Body of pancreas (tissue), 4 donors: ENCODE measurements around the gene ACSL3. TPM values are rescaled to one million over a fixed set of nuclear protein-coding genes. Genes with fewer than 3 reads are reported as not detected.
A peak's percentile ranks its signal among the peaks of the same experiment; 100 is the strongest.

Experiments
- ATAC-seq: fragments of 150-250 bp; one replicate; pipeline ENCODE4 v1.9.1; 2016
- DNase-seq, 4 donors: peaks; one replicate each; pipeline ENCODE4 v3.0.0-alpha.2; 2019
- H3K27ac ChIP-seq, 4 donors: fragments of 200-600 bp; sonication (generic); 1 replicate in 3 of 4; 2 replicates in 1 of 4; pipeline versions ENCODE4 v1.5.1 to v1.6.1; 2016 to 2019; ENCODE audit warnings: mild to moderate bottlenecking in 1 of 4, mixed read lengths in 1 of 4, moderate library complexity in 1 of 4
- H3K27me3 ChIP-seq, 2 donors: fragments of 200-600 bp; sonication (generic); one replicate each; pipeline ENCODE4 v1.6.0; 2016; ENCODE audit warnings: mild to moderate bottlenecking in 1 of 2
- H3K36me3 ChIP-seq, 2 donors: fragments of 200-600 bp; sonication (generic); replicated peaks in 1 of 2; 2 replicates each; pipeline ENCODE4 v1.5.1; 2016; ENCODE audit warnings: low read depth in 2 of 2; ENCODE audit not compliant: insufficient read depth in 1 of 2
- H3K4me1 ChIP-seq: fragments of 200-600 bp; sonication (generic); one replicate; pipeline ENCODE4 v1.6.0; 2016
- H3K4me3 ChIP-seq, 2 donors: fragments of 200-600 bp; sonication (generic); 1 replicate in 1 of 2; 2 replicates in 1 of 2; pipeline ENCODE4 v1.5.1; 2016 to 2019
- H3K9me3 ChIP-seq, 3 donors: fragments of 200-600 bp; sonication (generic); 1 replicate in 2 of 3; 2 replicates in 1 of 3; pipeline ENCODE4 v1.5.1; 2016
- CTCF ChIP-seq, 7 experiments: fragments of 450-650 bp in 4 of 7; fragments of 200-600 bp in 3 of 7; sonication (generic) in 3 of 7; IDR thresholded peaks; one replicate each; pipeline ENCODE4 v1.5.1; 2016 to 2019; ENCODE audit warnings: antibody characterized with exemption in 7 of 7
- POLR2A ChIP-seq, 3 donors: fragments of 450-650 bp; IDR thresholded peaks; one replicate each; pipeline ENCODE4 v1.6.1; 2016; ENCODE audit warnings: antibody characterized with exemption in 3 of 3, mild to moderate bottlenecking in 2 of 3
- WGBS, 2 donors: methylation state at CpG; one replicate each; pipeline ENCODE4 v1.1.5; 2017; 5-methylcytosine and 5-hydroxymethylcytosine counted together
- intact Hi-C: fragments of 100-400 bp; cut with DNase I; formaldehyde crosslinking; loops from one replicate; pipeline ENCODE4 v1.15.1; 2023
- total RNA-seq, 2 donors: library from RNA; depleted of rRNA; stranded (reverse); fragments of >200 nt; gene quantifications; one replicate each; pipeline ENCODE4 v1.1.0, GENCODE V29; 2016

ACSL3 gene
- total RNA-seq, 2 donors from 2014 or later = 24.6 to 60.0 TPM

DNA sequence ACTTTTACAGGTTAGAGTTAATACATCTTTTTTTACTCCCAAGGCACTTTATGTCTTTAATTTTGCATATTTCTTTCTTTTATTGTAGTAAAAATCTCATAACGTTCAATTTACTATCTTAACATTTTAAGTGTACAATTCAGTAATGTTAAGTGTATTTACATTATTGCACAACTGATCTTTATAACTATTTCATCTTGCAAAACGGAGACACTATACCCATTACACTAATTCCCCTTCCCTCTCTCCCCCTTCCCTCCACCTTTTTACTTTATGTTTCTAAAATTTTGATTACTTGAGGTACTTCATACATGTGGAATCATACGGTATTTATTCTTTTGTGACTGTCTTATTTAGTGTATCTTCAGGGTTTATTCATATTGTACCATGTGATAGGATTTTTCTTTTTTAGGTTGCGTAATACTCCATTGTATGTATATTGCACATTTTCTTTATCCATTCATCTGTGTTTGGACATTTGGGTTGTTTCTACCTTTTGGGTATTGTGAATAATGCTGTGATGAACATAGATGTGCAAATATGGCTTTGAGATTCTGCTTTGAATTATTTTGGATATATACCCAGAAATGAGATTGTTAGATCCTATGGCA lies 75.0 kb downstream of the ACSL3 start:
- DNase-seq (no peak), ATAC-seq (no peak)
- Histone ChIP-seq H3K4me1 (no peaks in the 10 kb centered on the region), H3K9me3 (no peaks in the 10 kb centered on the region), H3K4me3 (no peak overlapping the region), H3K27me3 (no peaks in the 10 kb centered on the region), H3K27ac (no peak overlapping the region), H3K36me3 (peaks cover 0 to 13% of the 10 kb centered on the region in 2 donors)
- TF ChIP-seq CTCF (IDR thresholded peaks at IDR 0.05) = no peak
- TF ChIP-seq POLR2A (IDR thresholded peaks at IDR 0.05) = no peak
- 85 to 89% methylated on average over 4 of the region's 4 CpGs for WGBS, 2 donors
- intact Hi-C loops = no loop called here

GRCh38 chr2:222936705-222937104 lies 75.9 kb downstream of the ACSL3 start:
- H3K27me3 ChIP-seq = no peaks in the 10 kb centered on the region
- TF ChIP-seq POLR2A (IDR thresholded peaks at IDR 0.05) (no peak), CTCF (IDR thresholded peaks at IDR 0.05) (no peak)
- ATAC-seq = no peak
- H3K4me3 ChIP-seq = no peak overlapping the region
- DNase-seq = no peak
- no peak overlapping the region for H3K27ac ChIP-seq
- H3K4me1 ChIP-seq = no peaks in the 10 kb centered on the region
- intact Hi-C loops = no loop called here
- WGBS, 2 donors = 95 to 97% methylated on average over 7 of the region's 7 CpGs
- peaks cover 0 to 8% of the 10 kb centered on the region in 2 donors for H3K36me3 ChIP-seq
- H3K9me3 ChIP-seq = no peaks in the 10 kb centered on the region

GRCh38 chr2:222938327-222938726 lies 77.5 kb downstream of the ACSL3 start:
- no peaks in the 10 kb centered on the region for H3K9me3 ChIP-seq
- ATAC-seq (no peak), DNase-seq (no peak)
- no peaks in the 10 kb centered on the region for H3K4me1 ChIP-seq
- WGBS, 2 donors = 90 to 99% methylated on average over 2 of the region's 2 CpGs
- intact Hi-C loops = no loop called here
- peaks cover 0 to 7% of the 10 kb centered on the region in 2 donors for H3K36me3 ChIP-seq
- no peak overlapping the region for H3K4me3 ChIP-seq
- TF ChIP-seq POLR2A (IDR thresholded peaks at IDR 0.05) (no peak), CTCF (IDR thresholded peaks at IDR 0.05) (no peak)
- no peaks in the 10 kb centered on the region for H3K27me3 ChIP-seq
- no peak overlapping the region for H3K27ac ChIP-seq

DNA sequence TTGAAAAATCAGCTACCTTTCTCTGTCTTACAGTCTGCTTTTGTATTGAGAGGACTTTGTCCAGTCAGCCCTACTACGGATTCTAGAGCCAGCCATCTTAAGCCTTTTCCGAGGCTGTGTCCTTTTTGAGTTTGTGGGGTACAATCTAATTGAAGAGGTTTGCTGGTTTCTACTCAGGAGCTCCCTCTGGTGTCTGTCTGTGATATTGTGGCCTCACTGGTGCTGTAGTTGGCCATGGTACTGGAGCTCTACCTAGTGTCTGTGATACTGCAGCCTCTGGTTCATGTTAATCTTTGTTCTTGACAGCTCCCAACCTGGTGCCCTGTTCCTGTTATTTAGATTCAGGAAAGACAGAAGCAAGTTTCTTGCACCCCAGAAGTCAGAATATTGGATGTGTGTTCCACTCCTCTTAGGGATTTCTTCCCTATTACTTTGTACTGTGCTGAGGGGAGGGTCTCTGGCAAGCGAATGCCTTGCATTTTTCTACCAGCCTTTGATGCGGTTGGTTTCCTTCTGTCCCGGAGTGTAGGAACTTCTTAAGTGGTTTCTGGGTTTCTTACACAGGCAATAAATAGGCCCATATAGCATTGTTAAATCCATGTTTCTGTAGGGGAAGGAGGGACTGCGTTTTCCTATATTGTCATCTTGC lies 78.5 kb downstream of the ACSL3 start:
- Histone ChIP-seq H3K9me3 (no peaks in the 10 kb centered on the region), H3K36me3 (peaks cover 0 to 3% of the 10 kb centered on the region in 2 donors), H3K27me3 (no peaks in the 10 kb centered on the region), H3K27ac (no peak overlapping the region), H3K4me3 (no peak overlapping the region), H3K4me1 (no peaks in the 10 kb centered on the region)
- 78 to 88% methylated on average over 6 of the region's 6 CpGs for WGBS, 2 donors
- ATAC-seq = peak; percentile 42
- DNase-seq = peak; percentile 39 to 62 (median 50)
- TF ChIP-seq POLR2A (IDR thresholded peaks at IDR 0.05) (no peak), CTCF (IDR thresholded peaks at IDR 0.05) (peak; percentile 10 to 63 (median 57))
- intact Hi-C loops = no loop called here

DNA sequence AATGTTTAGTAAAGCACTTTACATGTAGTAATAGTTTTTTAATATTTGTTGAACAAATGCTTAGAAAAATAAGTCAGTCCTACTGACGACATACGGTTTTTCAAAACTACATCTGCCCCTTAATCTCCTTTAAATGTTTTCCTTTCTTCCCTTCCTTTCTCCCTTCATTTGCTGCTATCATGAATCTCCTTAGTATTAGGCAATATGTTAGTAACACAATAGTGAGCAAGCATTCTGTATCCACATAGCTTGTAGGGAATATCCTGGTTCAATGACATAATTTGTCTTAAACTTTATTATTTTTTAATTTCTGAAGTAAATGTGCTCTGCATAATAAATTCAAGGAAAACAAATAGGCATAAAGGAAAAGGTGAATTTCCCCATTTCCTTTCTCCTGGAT lies 79.1 kb downstream of the ACSL3 start:
- Histone ChIP-seq H3K27me3 (no peaks in the 10 kb centered on the region), H3K4me3 (no peak overlapping the region), H3K36me3 (peaks cover 0 to 3% of the 10 kb centered on the region in 2 donors), H3K9me3 (no peaks in the 10 kb centered on the region), H3K4me1 (no peaks in the 10 kb centered on the region), H3K27ac (no peak overlapping the region)
- intact Hi-C loops = no loop called here
- DNase-seq = no peak
- 88 to 98% methylated on average over 2 of the region's 2 CpGs for WGBS, 2 donors
- TF ChIP-seq CTCF (IDR thresholded peaks at IDR 0.05) = no peak
- no peak for TF ChIP-seq POLR2A (IDR thresholded peaks at IDR 0.05)
- no peak for ATAC-seq
